ENCODE measurements around the gene EYA2. TPM values are rescaled to one million over a fixed set of nuclear protein-coding genes. Genes with fewer than 3 reads are reported as not detected.

The EYA2 gene
- total RNA-seq, 2 experiments from 2014 or later = not detected

DNA sequence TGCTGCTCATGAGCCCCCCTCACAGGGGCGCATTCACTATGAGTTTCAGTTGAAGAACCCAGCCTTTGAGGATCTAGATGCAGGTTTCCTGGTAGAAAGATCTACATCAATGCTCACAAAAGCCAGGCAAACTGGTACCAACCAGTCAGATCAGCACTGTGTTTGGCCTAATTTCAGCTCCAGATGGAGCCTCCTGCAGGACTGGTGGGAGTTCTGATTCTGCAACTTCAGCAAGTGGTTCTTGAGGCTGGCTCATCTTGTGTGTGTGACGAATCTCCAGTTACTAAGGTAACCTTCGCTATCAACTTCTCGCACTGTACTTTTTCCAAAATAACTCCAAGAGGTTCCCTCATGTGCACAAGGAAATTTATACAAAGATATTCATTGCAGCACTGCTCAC is 343.1 kb downstream of the EYA2 start:
- CTCF ChIA-PET = interaction anchor here (2.6 kb wide), 1 partner anchor 146 kb away, joined by 10 read pairs; no protein-coding TSS in a partner anchor
- H3K36me3 Mint-ChIP-seq (ENCODE audit: low read depth) = peaks cover 59% of the 10 kb centered on the region
- no peak overlapping the region for H3K4me3 Mint-ChIP-seq
- H3K4me1 Mint-ChIP-seq (ENCODE audit: low read depth) = no peaks in the 10 kb centered on the region
- H3K27me3 Mint-ChIP-seq (ENCODE audit: low read depth) = no peaks in the 10 kb centered on the region
- ATAC-seq (no peak), DNase-seq (no peak)
- no peak overlapping the region for H3K27ac Mint-ChIP-seq
- POLR2A ChIA-PET = no interaction called here
- H3K9me3 Mint-ChIP-seq (ENCODE audit: insufficient read depth) = no peaks in the 10 kb centered on the region

Small RNAs within 50 kb of the gene (microRNA-seq; reads per million reads assigned to microRNA genes)
- not detected for gene MIR3616

Other genes with a start within 250 kb of the EYA2 start
- gene SLC13A3, start 243.4 kb upstream of the EYA2 start, total RNA-seq = not detected
- 10 to 100 TPM; 15.8 to 15.9 TPM for gene TP53RK, start 205.4 kb upstream of the EYA2 start, total RNA-seq
- gene SLC2A10, start 185.2 kb upstream of the EYA2 start, total RNA-seq = not detected

Measured in activated CD8-positive, alpha-beta T cell treated with anti-CD3 and anti-CD28 coated beads, Interleukin-2, amount 10 ng/mL, durations not matched to agents 7 days and 5 days (primary cell).